HEK293T (cell line): Measurements from ENCODE around the gene EPHB6.

Experiments
- ARNT ChIP-seq: fragments of 450-650 bp; IDR thresholded peaks from 2 replicates; pipeline ENCODE4 v1.6.1; 2017; ENCODE audit warnings: mild to moderate bottlenecking
- BHLHE40 ChIP-seq: fragments of 450-650 bp; IDR thresholded peaks from 2 replicates; pipeline ENCODE4 v1.6.1; 2016; ENCODE audit warnings: mild to moderate bottlenecking, moderate library complexity, borderline replicate concordance
- ELF4 ChIP-seq: fragments of 450-650 bp; IDR thresholded peaks from 2 replicates; pipeline ENCODE4 v1.6.1; 2017; ENCODE audit warnings: antibody characterized with exemption
- FOXA1 ChIP-seq: fragments of 450-650 bp; IDR thresholded peaks from 2 replicates; pipeline ENCODE4 v1.6.1; 2016; ENCODE audit warnings: mild to moderate bottlenecking
- FOXK2 ChIP-seq: fragments of 450-650 bp; IDR thresholded peaks from 2 replicates; pipeline ENCODE4 v1.6.1; 2016; ENCODE audit warnings: mild to moderate bottlenecking
- FOXM1 ChIP-seq: fragments of 450-650 bp; IDR thresholded peaks from 2 replicates; pipeline ENCODE4 v1.6.1; 2017; ENCODE audit warnings: mild to moderate bottlenecking, borderline replicate concordance
- NFRKB ChIP-seq: fragments of 450-650 bp; IDR thresholded peaks from 2 replicates; pipeline ENCODE4 v1.6.1; 2016; ENCODE audit warnings: mild to moderate bottlenecking, moderate library complexity

- TF ChIP-seq FOXK2 (no peak), FOXA1 (no peak), NFRKB (no peak), FOXM1 (no peak), BHLHE40 (no peak), ELF4 (no peak), ARNT (no peak)
These were observed 34.9 kb downstream of the EPHB6 start for GRCh38 chr7:142889816-142890215.
